CD4-positive, CD25-positive, alpha-beta regulatory T cell (primary cell): ENCODE measurements around the gene NUP42. TPM values are rescaled to one million over a fixed set of nuclear protein-coding genes. Genes with fewer than 3 reads are reported as not detected.

Source experiments
- ATAC-seq, 2 donors: fragments of 150-1000 bp; cut with Tn5 transposase; one replicate each; pipeline ENCODE4 v1.10.0; 2021; ENCODE audit warnings: low read depth in 2 of 2, moderate number of reproducible peaks in 2 of 2, moderate library complexity in 1 of 2
- DNase-seq, 3 donors: peaks; one replicate each; pipeline versions ENCODE4 v3.0.0 to v3.0.0-alpha.2; 2012 to 2022; ENCODE audit warnings: mixed read lengths in 1 of 3
- H3K27ac ChIP-seq: one replicate; pipeline ENCODE4 v1.7.0; 2013; ENCODE audit warnings: mild to moderate bottlenecking, low read length; ENCODE audit not compliant: insufficient read depth, poor library complexity, severe bottlenecking
- H3K27me3 ChIP-seq: one replicate; pipeline ENCODE4 v1.7.0; 2013; ENCODE audit warnings: low read length; ENCODE audit not compliant: control insufficient read depth, insufficient read depth
- H3K36me3 ChIP-seq: one replicate; pipeline ENCODE4 v1.7.0; 2013; ENCODE audit warnings: mild to moderate bottlenecking, low read length, moderate library complexity; ENCODE audit not compliant: control insufficient read depth, insufficient read depth
- H3K4me1 ChIP-seq: 2 replicates; pipeline ENCODE4 v1.7.0; 2013; ENCODE audit warnings: mild to moderate bottlenecking, low read length; ENCODE audit not compliant: insufficient read depth, control insufficient read depth, poor library complexity, severe bottlenecking
- H3K4me3 ChIP-seq: one replicate; pipeline ENCODE4 v1.7.0; 2013; ENCODE audit warnings: low read depth, mild to moderate bottlenecking, low read length, moderate library complexity
- H3K9me3 ChIP-seq, 2 experiments: 1 replicate in 1 of 2; 2 replicates in 1 of 2; pipeline ENCODE4 v1.7.0; 2013; ENCODE audit warnings: low read length in 2 of 2, mild to moderate bottlenecking in 1 of 2, moderate library complexity in 1 of 2; ENCODE audit not compliant: control insufficient read depth in 2 of 2
- H3K27ac Mint-ChIP-seq, 3 donors: one replicate each; pipeline ENCODE4 v1.8.0; 2020 to 2022; ENCODE audit warnings: mild to moderate bottlenecking in 3 of 3, mixed read lengths in 3 of 3, moderate library complexity in 2 of 3
- H3K27me3 Mint-ChIP-seq: one replicate; pipeline ENCODE4 v1.8.0; 2022; ENCODE audit warnings: mild to moderate bottlenecking, mixed read lengths
- H3K36me3 Mint-ChIP-seq: one replicate; pipeline ENCODE4 v1.8.0; 2020; ENCODE audit warnings: mixed read lengths
- H3K4me1 Mint-ChIP-seq, 4 donors: one replicate each; pipeline ENCODE4 v1.8.0; 2020 to 2022; ENCODE audit warnings: mixed read lengths in 4 of 4, mild to moderate bottlenecking in 1 of 4
- H3K4me3 Mint-ChIP-seq, 4 donors: one replicate each; pipeline ENCODE4 v1.8.0; 2020 to 2022; ENCODE audit warnings: mild to moderate bottlenecking in 4 of 4, mixed read lengths in 4 of 4, moderate library complexity in 3 of 4
- H3K9me3 Mint-ChIP-seq, 7 donors: one replicate each; pipeline ENCODE4 v1.8.0; 2020 to 2022; ENCODE audit warnings: mixed read lengths in 7 of 7, mild to moderate bottlenecking in 3 of 7, moderate library complexity in 2 of 7
- polyA plus RNA-seq, 4 donors: library from polyadenylated mRNA; unstranded; fragments of 300-500 nt; fragmentation: Illumina TruSeq; gene quantifications; one replicate each; pipeline ENCODE4 v1.2.3, GENCODE V29; 2021
- total RNA-seq: library from RNA; stranded (reverse); gene quantifications from one replicate; pipeline ENCODE4 v1.2.3, GENCODE V29; 2022

The NUP42 gene
- total and polyA plus RNA-seq, 5 donors from 2014 or later = 25.6 to 55.6 (median 36.3) TPM

GRCh38 chr7:23238983-23239652 is 57.3 kb downstream of the NUP42 start:
- ATAC-seq (no peak), DNase-seq (no peak)
- H3K4me3 ChIP-seq = no peak overlapping the region
- Mint-ChIP-seq H3K4me3 (no peak overlapping the region), H3K27ac (no peak overlapping the region), H3K9me3 (no peaks in the 10 kb centered on the region), H3K4me1 (peaks cover 0 to 4% (median 0%) of the 10 kb centered on the region in 4 donors), H3K36me3 (no peaks in the 10 kb centered on the region), H3K27me3 (peaks cover 11% of the 10 kb centered on the region)
- H3K4me1 ChIP-seq = no peaks in the 10 kb centered on the region
- H3K36me3 ChIP-seq = no peaks in the 10 kb centered on the region
- H3K27ac ChIP-seq = no peak overlapping the region
- no peaks in the 10 kb centered on the region for H3K9me3 ChIP-seq
- H3K27me3 ChIP-seq = peaks cover 4% of the 10 kb centered on the region

GRCh38 chr7:23239698-23240097 is 57.9 kb downstream of the NUP42 start:
- no peaks in the 10 kb centered on the region for H3K4me1 ChIP-seq
- Mint-ChIP-seq H3K4me3 (no peak overlapping the region), H3K27ac (no peak overlapping the region), H3K27me3 (peaks cover 17% of the 10 kb centered on the region), H3K36me3 (no peaks in the 10 kb centered on the region), H3K4me1 (peaks cover 0 to 2% (median 0%) of the 10 kb centered on the region in 4 donors), H3K9me3 (no peaks in the 10 kb centered on the region)
- H3K27ac ChIP-seq = no peak overlapping the region
- DNase-seq (no peak), ATAC-seq (no peak)
- peaks cover 4% of the 10 kb centered on the region for H3K27me3 ChIP-seq
- no peaks in the 10 kb centered on the region for H3K9me3 ChIP-seq
- no peaks in the 10 kb centered on the region for H3K36me3 ChIP-seq
- H3K4me3 ChIP-seq = no peak overlapping the region

GRCh38 chr7:23242321-23242720 is 60.5 kb downstream of the NUP42 start:
- Mint-ChIP-seq H3K4me3 (no peak overlapping the region), H3K27me3 (peaks cover 40% of the 10 kb centered on the region), H3K4me1 (no peaks in the 10 kb centered on the region), H3K27ac (no peak overlapping the region), H3K36me3 (no peaks in the 10 kb centered on the region), H3K9me3 (no peaks in the 10 kb centered on the region)
- ATAC-seq (no peak), DNase-seq (no peak)
- peaks cover 20% of the 10 kb centered on the region for H3K27me3 ChIP-seq
- no peaks in the 10 kb centered on the region for H3K9me3 ChIP-seq
- H3K27ac ChIP-seq = no peak overlapping the region
- no peaks in the 10 kb centered on the region for H3K4me1 ChIP-seq
- H3K4me3 ChIP-seq = no peak overlapping the region
- H3K36me3 ChIP-seq = no peaks in the 10 kb centered on the region

GRCh38 chr7:23242935-23243334 is 61.1 kb downstream of the NUP42 start:
- Histone ChIP-seq H3K27ac (no peak overlapping the region), H3K4me1 (no peaks in the 10 kb centered on the region), H3K9me3 (no peaks in the 10 kb centered on the region), H3K36me3 (no peaks in the 10 kb centered on the region), H3K27me3 (peaks cover 21% of the 10 kb centered on the region), H3K4me3 (no peak overlapping the region)
- H3K9me3 Mint-ChIP-seq = peaks cover 0 to 1% (median 0%) of the 10 kb centered on the region in 7 donors
- H3K27ac Mint-ChIP-seq = no peak overlapping the region
- ATAC-seq (no peak), DNase-seq (no peak)
- no peak overlapping the region for H3K4me3 Mint-ChIP-seq
- H3K27me3 Mint-ChIP-seq = peaks cover 40% of the 10 kb centered on the region
- H3K36me3 Mint-ChIP-seq = no peaks in the 10 kb centered on the region
- peaks cover 0 to under 1% (median 0%) of the 10 kb centered on the region in 4 donors for H3K4me1 Mint-ChIP-seq

GRCh38 chr7:23246555-23246954 is 64.7 kb downstream of the NUP42 start, which contains the start of gene GPNMB:
Gene GPNMB, plus strand, starts transcription at chr7:23246775. Its CDS starts 83 bp downstream, at chr7:23246858.
- H3K4me3 Mint-ChIP-seq = no peak within 1 kb of the TSS
- H3K9me3 Mint-ChIP-seq = peaks cover 0 to 5% (median 2%) of the 10 kb centered on the region in 7 donors
- ATAC-seq (no peak), DNase-seq (no peak)
- no peaks in the 10 kb centered on the region for H3K36me3 Mint-ChIP-seq
- no peaks in the 10 kb centered on the region for H3K36me3 ChIP-seq
- H3K9me3 ChIP-seq = no peaks in the 10 kb centered on the region
- peaks cover 0 to 3% (median 0%) of the 10 kb centered on the region in 4 donors for H3K4me1 Mint-ChIP-seq
- H3K27ac Mint-ChIP-seq = no peak within 1 kb of the TSS
- H3K4me1 ChIP-seq = no peaks in the 10 kb centered on the region
- no peak within 1 kb of the TSS for H3K4me3 ChIP-seq
- H3K27ac ChIP-seq = no peak within 1 kb of the TSS
- peaks cover 30% of the 10 kb centered on the region for H3K27me3 ChIP-seq
- H3K27me3 Mint-ChIP-seq = peaks cover 70% of the 10 kb centered on the region

- peaks cover 0 to 3% (median 0%) of the 10 kb centered on the region in 4 donors for H3K4me1 Mint-ChIP-seq
- no peak overlapping the region for H3K4me3 ChIP-seq
- H3K4me1 ChIP-seq = no peaks in the 10 kb centered on the region
- DNase-seq (no peak), ATAC-seq (no peak)
- H3K36me3 Mint-ChIP-seq = no peaks in the 10 kb centered on the region
- H3K36me3 ChIP-seq = no peaks in the 10 kb centered on the region
- H3K9me3 Mint-ChIP-seq = peaks cover 0 to 11% (median 2%) of the 10 kb centered on the region in 7 donors
- H3K9me3 ChIP-seq = no peaks in the 10 kb centered on the region
- H3K27me3 ChIP-seq = peaks cover 30% of the 10 kb centered on the region
- H3K27ac Mint-ChIP-seq = no peak overlapping the region
- H3K4me3 Mint-ChIP-seq = no peak overlapping the region
- H3K27me3 Mint-ChIP-seq = peaks cover 76% of the 10 kb centered on the region
- no peak overlapping the region for H3K27ac ChIP-seq
Observed at GRCh38 chr7:23247046-23247602, 65.3 kb downstream of the NUP42 start.

GRCh38 chr7:23247603-23248335 is 65.9 kb downstream of the NUP42 start:
- no peak overlapping the region for H3K27ac Mint-ChIP-seq
- ATAC-seq (no peak), DNase-seq (no peak)
- no peak overlapping the region for H3K4me3 Mint-ChIP-seq
- peaks cover 0 to 15% (median 3%) of the 10 kb centered on the region in 7 donors for H3K9me3 Mint-ChIP-seq
- no peaks in the 10 kb centered on the region for H3K36me3 ChIP-seq
- H3K4me3 ChIP-seq = no peak overlapping the region
- peaks cover 0 to 3% (median 0%) of the 10 kb centered on the region in 4 donors for H3K4me1 Mint-ChIP-seq
- H3K27me3 Mint-ChIP-seq = peaks cover 79% of the 10 kb centered on the region
- H3K27ac ChIP-seq = no peak overlapping the region
- no peaks in the 10 kb centered on the region for H3K9me3 ChIP-seq
- H3K27me3 ChIP-seq = peaks cover 33% of the 10 kb centered on the region
- H3K4me1 ChIP-seq = no peaks in the 10 kb centered on the region
- H3K36me3 Mint-ChIP-seq = no peaks in the 10 kb centered on the region
